Left kidney (tissue), 8 donors: ENCODE results near the gene RABGEF1. TPM values are rescaled to one million over a fixed set of nuclear protein-coding genes. Genes with fewer than 3 reads are reported as not detected.
A peak's percentile ranks its signal among the peaks of the same experiment; 100 is the strongest.
"Not testable (repeated sequence)": the region's sequence is repeated elsewhere in the genome, so short reads cannot be mapped to it uniquely, and the experiment has no call there.

Experiments used
- DNase-seq: peaks from one replicate; pipeline ENCODE4 v3.0.0-alpha.2; 2013
- long read RNA-seq, 8 donors: transcript quantifications; one replicate each; lab custom pipeline, GENCODE V29; 2026
- polyA plus RNA-seq: library from polyadenylated mRNA; unstranded; fragments of 120-200 nt; gene quantifications from one replicate; pipeline ENCODE4 v1.2.1, GENCODE V29; 2013; ENCODE audit not compliant: insufficient read length

RABGEF1 gene
- polyA plus RNA-seq, result 38.1 TPM
- long read RNA-seq, donor 1, partial matches to known transcripts, result 0 of 1 reads
- long read RNA-seq, donor 1, other reads (novel, unspliced or antisense), result 0 of 1 reads
- long read RNA-seq, donor 2, partial matches to known transcripts, result 0 of 2 reads
- long read RNA-seq, donor 2, other reads (novel, unspliced or antisense), result 0 of 2 reads
- long read RNA-seq, donor 3, result 0 reads
- long read RNA-seq, donor 4, result 0 reads
- long read RNA-seq, donor 5, partial matches to known transcripts, result 7 of 10 reads
- long read RNA-seq, donor 5, other reads (novel, unspliced or antisense), result 0 of 10 reads
- long read RNA-seq, donor 6, result 0 reads
- long read RNA-seq, donor 7, partial matches to known transcripts, result 0 of 2 reads
- long read RNA-seq, donor 7, other reads (novel, unspliced or antisense), result 0 of 2 reads
- long read RNA-seq, donor 8, result 0 reads

- DNase-seq, result peak; percentile 97
Observed at GRCh38 chr7:66740302-66740979, at the start of gene RABGEF1. Gene RABGEF1 (plus strand): TSS chr7:66740733. CDS start chr7:66771900, 31,167 bp downstream.

GRCh38 chr7:66693331-66693730 lies 47.2 kb upstream of the RABGEF1 start:
- DNase-seq, result no peak

- no peak for DNase-seq
Observed at GRCh38 chr7:66694286-66694685, 46.2 kb upstream of the RABGEF1 start.

GRCh38 chr7:66695417-66695816 lies 45.1 kb upstream of the RABGEF1 start:
- DNase-seq, result not testable (repeated sequence)

- DNase-seq, result not testable (repeated sequence)
Observed at GRCh38 chr7:66696134-66696533, 44.4 kb upstream of the RABGEF1 start.

- DNase-seq, result no peak
Observed at GRCh38 chr7:66696774-66697191, 43.8 kb upstream of the RABGEF1 start.

- DNase-seq, result no peak
Observed at GRCh38 chr7:66697449-66698438, 42.8 kb upstream of the RABGEF1 start.

- DNase-seq, result no peak
Observed at GRCh38 chr7:66698652-66699205, 41.8 kb upstream of the RABGEF1 start.

- no peak for DNase-seq
Observed at GRCh38 chr7:66699998-66700397, 40.5 kb upstream of the RABGEF1 start.

GRCh38 chr7:66700633-66701131 lies 39.9 kb upstream of the RABGEF1 start:
- no peak for DNase-seq

- DNase-seq, result no peak
Observed at GRCh38 chr7:66707825-66708224, 32.7 kb upstream of the RABGEF1 start.

GRCh38 chr7:66710752-66711151 lies 29.8 kb upstream of the RABGEF1 start:
- DNase-seq, result not testable (repeated sequence)

- no peak for DNase-seq
Observed at GRCh38 chr7:66713687-66714086, 26.8 kb upstream of the RABGEF1 start.

- DNase-seq, result not testable (repeated sequence)
Observed at GRCh38 chr7:66716634-66717033, 23.9 kb upstream of the RABGEF1 start.

- no peak for DNase-seq
Observed at GRCh38 chr7:66720561-66720960, 20.0 kb upstream of the RABGEF1 start.

GRCh38 chr7:66725843-66726242 lies 14.7 kb upstream of the RABGEF1 start:
- no peak for DNase-seq

- DNase-seq, result no peak
Observed at GRCh38 chr7:66727058-66727457, 13.5 kb upstream of the RABGEF1 start.

GRCh38 chr7:66728571-66728970 lies 12.0 kb upstream of the RABGEF1 start:
- DNase-seq, result no peak

GRCh38 chr7:66729274-66729673 lies 11.3 kb upstream of the RABGEF1 start:
- no peak for DNase-seq

- no peak for DNase-seq
Observed at GRCh38 chr7:66731986-66732385, 8.5 kb upstream of the RABGEF1 start.

GRCh38 chr7:66732439-66732838 lies 8.1 kb upstream of the RABGEF1 start:
- DNase-seq, result no peak

GRCh38 chr7:66734006-66734405 lies 6.5 kb upstream of the RABGEF1 start:
- DNase-seq, result no peak
